GM11168 (cell line): ENCODE data around the gene GBF1.

Source experiments
- in situ Hi-C: fragments of 300-500 bp; cut with MboI; formaldehyde crosslinking; loops from one replicate; pipeline ENCODE4 v1.12.0; 2022; ENCODE audit warnings: low sequenced_read_pairs; ENCODE audit not compliant: unreplicated experiment

The GBF1 gene

GRCh38 chr10:102334101-102334500 is 88.8 kb downstream of the GBF1 start:
- in situ Hi-C loops: no loop called here

GRCh38 chr10:102335184-102335583 is 89.9 kb downstream of the GBF1 start:
- in situ Hi-C loops: no loop called here

GRCh38 chr10:102341038-102341688 is 95.8 kb downstream of the GBF1 start:
- in situ Hi-C loops: no loop called here

- in situ Hi-C loops: no loop called here
Observed at GRCh38 chr10:102342458-102342857, 97.1 kb downstream of the GBF1 start.

- in situ Hi-C loops: no loop called here
Observed at GRCh38 chr10:102342958-102343357, 97.6 kb downstream of the GBF1 start.

DNA sequence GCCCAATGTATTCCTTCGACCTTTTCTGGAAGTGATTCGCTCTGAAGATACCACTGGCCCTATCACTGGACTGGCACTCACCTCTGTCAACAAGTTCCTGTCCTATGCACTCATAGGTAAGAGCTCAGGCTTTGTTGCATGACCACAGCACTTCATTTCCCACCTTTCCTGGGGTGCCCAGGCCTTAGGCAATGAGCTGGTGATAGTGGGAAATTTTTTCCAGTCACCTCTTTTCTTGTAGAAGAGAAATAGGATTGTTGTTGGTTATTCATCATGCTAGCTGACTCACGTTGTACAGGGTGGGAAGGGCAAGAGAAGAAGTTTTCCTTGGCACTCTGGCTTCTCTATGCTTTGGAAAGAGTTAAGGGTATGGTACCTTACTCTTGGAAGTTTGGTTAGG is 98.7 kb downstream of the GBF1 start:
- in situ Hi-C loops: no loop called here

DNA sequence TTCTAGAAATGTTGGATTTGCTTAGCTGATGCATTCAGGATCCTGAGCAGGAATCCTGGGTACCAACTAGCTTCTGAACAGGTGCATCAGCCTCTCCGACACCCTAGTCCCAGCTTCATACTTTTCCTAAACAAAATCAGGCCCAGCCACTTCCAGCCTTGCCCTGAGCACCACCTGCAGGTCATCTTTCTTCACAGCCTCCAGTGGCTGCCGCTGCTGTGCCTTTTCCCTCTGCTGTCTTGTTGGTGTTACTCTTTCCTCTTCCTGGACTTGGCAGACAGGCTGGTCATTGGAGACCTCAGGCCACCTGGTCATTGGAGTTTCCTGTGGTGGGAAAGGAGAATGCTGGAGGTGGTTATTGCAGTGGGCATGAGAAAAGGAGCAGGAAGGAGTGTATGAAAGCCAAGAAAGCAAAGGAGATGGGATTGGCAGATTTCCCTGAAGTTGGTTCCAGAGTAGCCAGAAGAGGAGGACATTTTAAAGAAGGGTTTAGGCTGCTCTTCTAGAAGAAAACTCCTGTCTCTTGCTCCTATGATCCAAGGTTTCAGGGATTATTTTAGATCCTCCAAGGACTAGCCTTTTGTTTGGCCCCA is 102.0 kb downstream of the GBF1 start:
- in situ Hi-C loops: no loop called here

GRCh38 chr10:102352066-102352715 is 106.9 kb downstream of the GBF1 start:
- in situ Hi-C loops: loop anchor here (5.0 kb wide), 1 partner anchor 125 kb away; the partner anchor contains the start of gene ELOVL3

GRCh38 chr10:102354451-102354850 is 109.1 kb downstream of the GBF1 start:
- in situ Hi-C loops: loop anchor here (5.0 kb wide), 1 partner anchor 127 kb away; the partner anchor contains the start of gene ELOVL3

- in situ Hi-C loops: no loop called here
Observed at GRCh38 chr10:102358712-102359382, 113.5 kb downstream of the GBF1 start.

DNA sequence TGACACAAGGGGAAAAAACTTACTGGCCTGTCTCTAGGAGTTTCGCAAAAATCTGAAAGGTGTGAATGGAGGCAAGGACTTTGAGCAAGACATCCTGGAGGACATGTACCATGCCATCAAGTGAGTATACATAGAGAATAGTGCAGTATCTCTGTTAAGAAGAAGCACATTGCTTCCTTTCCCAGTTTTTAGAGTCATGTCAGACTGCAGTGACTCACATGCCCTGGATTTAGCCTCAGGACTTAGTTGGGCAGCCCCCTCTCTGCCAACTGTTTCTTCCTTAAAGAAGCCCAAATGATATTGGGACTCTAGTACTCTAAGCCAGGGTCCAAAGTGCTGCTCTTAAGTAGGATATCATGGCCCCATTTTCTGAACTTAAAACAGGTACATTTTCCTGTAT is 122.1 kb downstream of the GBF1 start:
- in situ Hi-C loops: no loop called here

DNA sequence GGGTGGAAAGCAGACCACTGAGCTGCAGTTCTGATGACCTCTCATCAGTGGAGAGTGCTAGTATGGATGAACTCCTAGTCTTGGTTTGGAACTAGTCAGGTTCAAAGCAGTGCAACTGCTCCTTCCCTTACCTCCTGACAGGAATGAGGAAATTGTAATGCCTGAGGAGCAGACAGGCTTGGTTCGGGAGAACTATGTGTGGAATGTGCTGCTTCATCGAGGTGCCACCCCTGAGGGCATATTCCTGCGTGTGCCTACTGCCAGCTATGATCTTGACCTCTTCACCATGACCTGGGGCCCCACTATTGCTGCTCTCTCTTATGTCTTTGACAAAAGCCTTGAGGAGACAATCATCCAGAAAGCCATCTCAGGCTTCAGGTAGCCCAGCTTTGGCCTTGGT is 122.7 kb downstream of the GBF1 start:
- in situ Hi-C loops: no loop called here

DNA sequence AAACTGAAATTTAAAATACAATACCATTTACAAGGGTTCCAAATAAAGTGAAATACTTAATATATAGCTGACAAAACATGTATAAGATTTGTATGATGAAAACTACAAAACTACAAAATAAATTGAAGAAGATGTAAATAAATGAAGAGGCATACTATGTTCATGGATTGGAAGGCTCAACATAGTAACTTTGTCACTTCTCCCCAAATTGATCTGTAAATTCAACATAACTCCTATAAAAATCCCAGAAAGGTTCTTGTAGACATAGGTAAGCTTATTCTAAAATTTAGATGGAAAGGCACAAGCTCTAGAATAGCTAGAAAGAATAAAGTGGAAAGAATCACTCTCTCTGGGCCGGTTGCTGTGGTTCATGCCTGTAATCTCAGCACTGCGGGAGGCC is 126.0 kb downstream of the GBF1 start:
- in situ Hi-C loops: no loop called here

DNA sequence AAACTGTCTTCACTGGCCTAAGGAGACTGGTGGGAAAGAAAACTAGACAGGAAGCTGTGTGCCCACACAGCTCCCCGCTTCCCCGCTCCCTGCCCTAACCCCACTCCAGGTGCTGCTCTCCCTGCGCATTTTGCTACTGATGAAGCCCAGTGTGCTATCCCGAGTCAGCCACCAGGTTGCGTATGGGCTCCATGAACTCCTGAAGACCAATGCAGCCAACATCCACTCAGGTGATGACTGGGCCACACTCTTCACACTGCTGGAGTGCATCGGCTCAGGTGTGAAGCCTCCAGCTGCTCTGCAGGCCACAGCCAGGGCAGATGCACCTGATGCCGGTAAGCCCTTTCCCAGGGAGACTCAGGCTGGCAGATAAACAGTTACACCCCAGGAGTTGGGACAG is 129.9 kb downstream of the GBF1 start:
- in situ Hi-C loops: no loop called here

DNA sequence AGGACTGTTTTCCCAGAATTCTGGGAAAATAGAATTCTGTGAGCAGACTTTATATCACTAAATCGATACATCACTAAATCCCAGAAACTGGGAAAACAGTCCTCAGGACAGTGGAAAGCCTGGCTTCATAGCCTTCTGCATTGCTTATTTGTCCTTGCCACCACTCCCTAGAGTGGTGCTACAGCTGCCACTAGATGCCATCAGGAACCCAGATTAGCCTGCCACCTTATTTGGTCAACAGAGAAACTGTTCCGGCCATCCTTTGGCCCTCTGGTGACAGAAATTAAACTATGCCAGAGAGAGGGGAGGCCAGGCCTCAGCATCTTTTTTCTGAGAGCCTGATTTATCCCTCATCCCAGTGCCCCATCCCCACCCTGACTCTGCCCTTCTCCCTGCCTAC is 130.5 kb downstream of the GBF1 start:
- in situ Hi-C loops: no loop called here

DNA sequence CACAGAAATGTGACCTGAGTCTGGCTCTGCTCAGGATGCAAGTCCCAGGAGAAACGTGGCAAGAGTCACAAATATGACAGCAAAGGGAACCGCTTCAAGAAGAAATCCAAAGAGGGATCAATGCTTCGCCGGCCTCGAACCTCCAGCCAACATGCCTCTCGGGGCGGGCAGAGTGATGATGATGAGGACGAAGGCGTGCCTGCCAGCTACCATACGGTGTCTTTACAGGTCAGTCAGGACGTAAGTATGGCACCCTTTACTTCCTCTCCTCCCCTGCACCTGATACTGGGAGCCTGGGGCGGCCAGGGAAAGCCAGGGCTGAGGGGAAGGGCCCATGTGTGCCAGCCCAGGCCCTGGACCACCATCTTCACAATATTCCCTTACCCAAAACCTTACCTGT is 131.6 kb downstream of the GBF1 start:
- in situ Hi-C loops: no loop called here

DNA sequence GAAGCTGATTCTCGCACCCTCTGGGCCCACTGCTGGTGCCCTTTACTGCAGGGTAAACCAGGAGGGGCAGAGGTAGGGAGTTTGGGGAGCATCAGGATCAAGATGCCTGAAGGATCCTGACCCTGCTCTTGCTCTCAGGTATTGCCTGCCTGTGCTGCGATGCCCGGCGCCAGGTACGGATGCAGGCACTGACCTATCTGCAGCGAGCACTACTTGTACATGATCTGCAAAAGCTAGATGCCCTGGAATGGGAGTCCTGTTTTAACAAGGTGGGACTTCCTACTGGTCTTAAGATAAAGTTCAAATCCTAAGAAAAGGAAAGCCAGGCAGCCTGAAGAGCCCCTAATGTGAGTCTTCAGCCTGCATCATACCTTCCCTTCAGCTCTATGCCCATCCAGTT is 134.1 kb downstream of the GBF1 start:
- in situ Hi-C loops: no loop called here

DNA sequence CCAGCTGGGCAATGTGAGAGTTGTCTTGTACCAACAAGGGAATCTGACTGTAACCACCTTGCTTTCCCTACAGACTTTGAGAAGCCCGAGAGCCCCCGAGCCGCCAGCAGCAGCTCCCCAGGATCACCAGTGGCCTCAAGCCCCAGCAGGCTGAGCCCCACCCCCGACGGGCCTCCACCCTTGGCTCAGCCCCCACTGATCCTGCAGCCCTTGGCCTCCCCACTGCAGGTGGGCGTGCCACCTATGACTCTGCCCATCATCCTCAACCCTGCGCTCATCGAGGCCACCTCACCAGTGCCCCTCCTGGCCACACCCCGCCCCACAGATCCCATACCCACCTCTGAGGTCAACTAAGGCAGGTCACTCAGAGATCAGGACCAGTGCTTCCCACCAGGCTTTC is 136.7 kb downstream of the GBF1 start:
- in situ Hi-C loops: no loop called here

DNA sequence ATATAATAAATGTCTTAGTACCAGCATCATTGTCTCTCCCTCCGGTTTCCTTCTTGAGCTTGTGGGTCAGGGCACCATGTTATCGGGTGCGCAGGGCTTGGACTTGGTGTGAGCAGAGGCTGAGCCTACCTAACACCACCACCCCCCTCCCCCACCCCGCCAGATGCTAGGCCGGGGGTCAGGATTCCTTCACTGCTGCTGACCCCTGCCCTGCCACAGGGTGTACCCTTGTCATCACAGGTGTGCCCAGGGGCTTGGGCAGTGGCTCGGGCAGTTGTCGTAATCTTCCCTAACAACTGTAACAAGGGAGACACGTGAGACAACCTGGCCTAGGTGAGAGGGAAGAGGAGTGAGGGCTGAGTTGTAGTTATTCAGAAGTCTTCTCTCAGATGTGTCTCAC is 137.5 kb downstream of the GBF1 start:
- in situ Hi-C loops: no loop called here

GRCh38 chr10:102384053-102384452 is 138.7 kb downstream of the GBF1 start:
- in situ Hi-C loops: no loop called here
